Endothelial cell of umbilical vein (primary cell): ENCODE data around the gene MEOX1. TPM values are rescaled to one million over a fixed set of nuclear protein-coding genes. Genes with fewer than 3 reads are reported as not detected.

Experiments used
- BruUV-seq: library from RNA; stranded (reverse); fragments of 400-500 nt; replicated peaks from 2 replicates; lab custom pipeline; 2021; lab: Mats Ljungman, UMichigan
- CTCF ChIA-PET: fragments of 300-600, 350-600 bp; sonication (Branson Sonifier 250); formaldehyde crosslinking; loops from one replicate; lab custom pipeline; 2021; ENCODE audit warnings: antibody characterized with exemption, inconsistent platforms; lab: Charles Lee
- POLR2A ChIA-PET: fragments of 300-600, 350-600 bp; sonication (Branson Sonifier 250); formaldehyde crosslinking; loops from one replicate; lab custom pipeline; 2021; ENCODE audit warnings: antibody characterized with exemption, inconsistent platforms; lab: Charles Lee
- DNase-seq: peaks from one replicate; pipeline ENCODE4 v3.0.0-alpha.2; 2011; ENCODE audit warnings: low read depth, low spot score
- FAIRE-seq: peaks from 2 replicates; lab custom pipeline; 2011; peaks lifted over from hg19 to GRCh38; lab: Jason Lieb, UNC
- H2AFZ ChIP-seq: 2 replicates; pipeline ENCODE4 v1.6.0; 2012; ENCODE audit warnings: low read depth, low read length, control low read depth, inconsistent platforms
- H3K27ac ChIP-seq: 2 replicates; pipeline ENCODE4 v1.5.1; 2011; ENCODE audit warnings: low read depth, mild to moderate bottlenecking, control low read depth, low read length, moderate library complexity; ENCODE audit not compliant: insufficient read depth
- H3K27me3 ChIP-seq, 2 experiments: 2 replicates each; pipeline versions ENCODE4 v1.6.0 to v1.6.1; 2011; ENCODE audit warnings: low read length in 2 of 2, mixed read lengths in 1 of 2; ENCODE audit not compliant: control insufficient read depth in 2 of 2, insufficient read depth in 2 of 2
- H3K36me3 ChIP-seq, 2 experiments: 2 replicates in 1 of 2; 3 replicates in 1 of 2; pipeline ENCODE4 v1.5.1; 2011; ENCODE audit warnings: low read length in 2 of 2, mild to moderate bottlenecking in 1 of 2, moderate library complexity in 1 of 2; ENCODE audit not compliant: control insufficient read depth in 2 of 2, insufficient read depth in 2 of 2; ENCODE audit errors: extremely low read depth in 1 of 2
- H3K4me1 ChIP-seq: 3 replicates; pipeline ENCODE4 v1.5.1; 2011; ENCODE audit warnings: mild to moderate bottlenecking, low read length; ENCODE audit not compliant: control insufficient read depth, insufficient read depth; ENCODE audit errors: extremely low read depth
- H3K4me2 ChIP-seq: 2 replicates; pipeline ENCODE4 v1.6.1; 2011; ENCODE audit warnings: low read length, control low read depth, mixed read lengths; ENCODE audit not compliant: insufficient read depth
- H3K4me3 ChIP-seq, 3 experiments: fragments of 200-600 bp in 1 of 3; sonication (generic), shearing (Covaris generic) in 1 of 3; replicated peaks in 1 of 3; 2 replicates each; pipeline ENCODE4 v1.5.1; 2011 to 2016; ENCODE audit warnings: control low read depth in 3 of 3, low read length in 3 of 3, mild to moderate bottlenecking in 2 of 3, inconsistent platforms in 1 of 3, low read depth in 1 of 3, moderate library complexity in 1 of 3; ENCODE audit not compliant: insufficient read depth in 1 of 3
- H3K79me2 ChIP-seq: 2 replicates; pipeline ENCODE4 v1.6.0; 2012; ENCODE audit warnings: low read length, inconsistent platforms; ENCODE audit not compliant: control insufficient read depth, insufficient read depth
- H3K9ac ChIP-seq: replicated peaks from 2 replicates; pipeline ENCODE3; 2011; ENCODE audit warnings: low read length, control low read depth; ENCODE audit not compliant: insufficient read depth; ENCODE audit errors: extremely low read depth
- H3K9me1 ChIP-seq: replicated peaks from 3 replicates; pipeline ENCODE4 v1.6.0; 2011; ENCODE audit warnings: mild to moderate bottlenecking, low read length; ENCODE audit not compliant: control insufficient read depth, insufficient read depth; ENCODE audit errors: extremely low read depth
- H3K9me3 ChIP-seq: replicated peaks from 2 replicates; pipeline ENCODE4 v1.5.1; 2012; ENCODE audit warnings: low read length, inconsistent platforms; ENCODE audit not compliant: control insufficient read depth, insufficient read depth
- H4K20me1 ChIP-seq: replicated peaks from 2 replicates; pipeline ENCODE3; 2011; ENCODE audit warnings: mild to moderate bottlenecking, low read length; ENCODE audit not compliant: control insufficient read depth, insufficient read depth; ENCODE audit errors: extremely low read depth
- CTCF ChIP-seq, 2 donors: IDR thresholded peaks; 1 replicate in 1 of 2; 2 replicates in 1 of 2; pipeline ENCODE4 v1.5.1; 2011; ENCODE audit warnings: low read length in 2 of 2, mild to moderate bottlenecking in 2 of 2, moderate library complexity in 2 of 2, control low read depth in 1 of 2, inconsistent platforms in 1 of 2, low read depth in 1 of 2; ENCODE audit not compliant: insufficient read depth in 1 of 2; ENCODE audit errors: extremely low read depth in 1 of 2
- EZH2 ChIP-seq: IDR thresholded peaks from 2 replicates; pipeline ENCODE4 v1.6.1; 2012; ENCODE audit warnings: borderline replicate concordance, low read depth, mild to moderate bottlenecking, moderate library complexity, low read length, inconsistent platforms; ENCODE audit not compliant: severe bottlenecking
- FOS ChIP-seq: IDR thresholded peaks from 2 replicates; pipeline ENCODE4 v1.6.1; 2011; ENCODE audit warnings: mild to moderate bottlenecking, low read length, moderate library complexity, borderline replicate concordance; ENCODE audit not compliant: insufficient read depth
- GATA2 ChIP-seq: IDR thresholded peaks from 2 replicates; pipeline ENCODE4 v1.7.0; 2011; ENCODE audit warnings: low read depth, mild to moderate bottlenecking, moderate library complexity, mixed read lengths, low read length; ENCODE audit not compliant: insufficient read length, insufficient read depth
- JUN ChIP-seq: IDR thresholded peaks from 2 replicates; pipeline ENCODE4 v1.6.1; 2011; ENCODE audit warnings: borderline replicate concordance, low read depth; ENCODE audit not compliant: insufficient read length, insufficient read depth
- MAX ChIP-seq: IDR thresholded peaks from 2 replicates; pipeline ENCODE4 v1.6.1; 2011; ENCODE audit not compliant: insufficient read depth, insufficient read length
- MYC ChIP-seq: IDR thresholded peaks from one replicate; pipeline ENCODE4 v1.6.1; 2011; ENCODE audit warnings: mild to moderate bottlenecking, low read depth, low read length
- POLR2A ChIP-seq: IDR thresholded peaks from 2 replicates; pipeline ENCODE4 v1.6.1; 2012; ENCODE audit warnings: low read depth, mild to moderate bottlenecking, control low read depth, low read length
- POLR2AphosphoS5 ChIP-seq: IDR thresholded peaks from 2 replicates; pipeline ENCODE4 v1.6.1; 2012; ENCODE audit warnings: low read depth, mild to moderate bottlenecking, control low read depth, low read length, moderate library complexity; ENCODE audit not compliant: insufficient read depth
- dilution Hi-C: fragments of 300-500 bp; cut with MboI; formaldehyde crosslinking; loops from one replicate; pipeline ENCODE4 v1.15.0; 2019; ENCODE audit warnings: low sequenced_read_pairs; ENCODE audit not compliant: extremely low pct_ligation_motif_present
- intact Hi-C: fragments of 100-400 bp; cut with micrococcal nuclease; formaldehyde crosslinking; loops from one replicate; pipeline ENCODE4 v1.10.0; 2022
- polyA plus RNA-seq, 4 experiments: library from polyadenylated mRNA; depleted of rRNA in 3 of 4; stranded (reverse) in 3 of 4; unstranded in 1 of 4; fragments of >200 nt; gene quantifications; 2 replicates each; pipeline versions ENCODE4 v1.2.1 to v1.2.3, GENCODE V29; 2011 to 2012; ENCODE audit warnings: missing spikeins in 1 of 4
- total RNA-seq: library from RNA; stranded (reverse); gene quantifications from 2 replicates; pipeline ENCODE4 v1.2.3, GENCODE V29; 2021

MEOX1 gene
- total and polyA plus RNA-seq, 2 donors (not counting 3 experiments of a cell fraction or from before 2014, with no cell fraction given), result 0.06 TPM; not detected in 1

DNA sequence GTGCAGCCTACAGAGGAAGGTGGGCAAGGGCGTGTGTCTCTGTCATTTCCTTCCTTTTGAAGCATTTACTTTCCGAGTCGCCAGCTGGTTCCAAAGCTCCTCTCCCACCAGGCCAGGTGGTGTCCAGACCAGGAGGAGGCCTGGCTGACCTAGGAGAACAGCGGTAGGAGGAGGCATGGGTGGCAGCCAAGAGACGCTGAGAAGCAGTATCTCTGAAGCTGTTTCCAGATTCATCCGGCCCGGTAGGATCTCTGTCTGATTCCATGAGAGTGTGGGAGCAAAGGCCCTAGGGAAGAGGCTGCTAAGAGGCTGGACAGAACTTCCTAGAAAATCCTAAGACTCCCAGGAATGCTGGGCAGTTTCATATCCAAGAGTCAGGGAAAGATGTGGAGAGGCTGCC lies 20.3 kb downstream of the MEOX1 start:
- Histone ChIP-seq H3K27ac (no peak overlapping the region), H3K9me1 (no peaks in the 10 kb centered on the region), H3K9me3 (no peaks in the 10 kb centered on the region), H2AFZ (no peak overlapping the region), H4K20me1 (no peaks in the 10 kb centered on the region), H3K36me3 (no peaks in the 10 kb centered on the region), H3K27me3 (peaks cover 0 to 2% of the 10 kb centered on the region in 2 experiments), H3K4me3 (no peak overlapping the region), H3K9ac (no peak overlapping the region), H3K79me2 (no peaks in the 10 kb centered on the region), H3K4me2 (no peak overlapping the region), H3K4me1 (peaks cover 7% of the 10 kb centered on the region)
- no peak for DNase-seq
- no TSS peak for BruUV-seq
- ChIA-PET CTCF (interaction anchor here (0.7 to 1.9 kb wide), 5 partner anchors 18 to 68 kb away, joined by 3 to 8 read pairs (median 4); no protein-coding TSS in a partner anchor), POLR2A (no interaction called here)
- dilution Hi-C loops (no loop called here), intact Hi-C loops (no loop called here)
- TF ChIP-seq FOS (no peak), MAX (no peak), CTCF (IDR thresholded peaks at IDR 0.05; ENCODE audit: extremely low read depth in 1 of 2, insufficient read depth in 1 of 2, low read depth in 1 of 2, low read length in 2 of 2) (no peak), POLR2AphosphoS5 (no peak), GATA2 (no peak), POLR2A (no peak), MYC (no peak), JUN (no peak), EZH2 (no peak)
- no peak for FAIRE-seq
